Chondrocyte (in vitro differentiated cells): ENCODE data around the gene MAPK8IP2. TPM values are rescaled to one million over a fixed set of nuclear protein-coding genes. Genes with fewer than 3 reads are reported as not detected.

Source experiments
- DNase-seq: peaks from one replicate; pipeline ENCODE4 v3.0.0; 2021; ENCODE audit warnings: mixed read lengths, low spot score
- H3K27ac Mint-ChIP-seq: one replicate; pipeline ENCODE4 v1.8.0; 2021; ENCODE audit warnings: mild to moderate bottlenecking, moderate library complexity, mixed read lengths; ENCODE audit not compliant: unreplicated experiment
- H3K27me3 Mint-ChIP-seq: 2 replicates; pipeline ENCODE4 v1.8.0; 2021; ENCODE audit warnings: low read depth, mixed read lengths
- H3K36me3 Mint-ChIP-seq: 2 replicates; pipeline ENCODE4 v1.8.0; 2021; ENCODE audit warnings: low read depth, mixed read lengths
- H3K4me1 Mint-ChIP-seq: 2 replicates; pipeline ENCODE4 v1.8.0; 2021; ENCODE audit warnings: low read depth, mild to moderate bottlenecking, mixed read lengths
- H3K4me3 Mint-ChIP-seq: one replicate; pipeline ENCODE4 v1.8.0; 2021; ENCODE audit warnings: mild to moderate bottlenecking, moderate library complexity, mixed read lengths; ENCODE audit not compliant: unreplicated experiment
- H3K9me3 Mint-ChIP-seq: 2 replicates; pipeline ENCODE4 v1.8.0; 2021; ENCODE audit warnings: low read depth, mixed read lengths
- total RNA-seq: library from RNA; stranded (reverse); gene quantifications from 3 replicates; pipeline ENCODE4 v1.2.1, GENCODE V29; 2021
- TF ChIP-seq, protein P1 (sequence below): fragments of 200-600 bp; sonication (generic); IDR thresholded peaks from 2 replicates; pipeline ENCODE4 v1.5.0; 2021; ENCODE audit warnings: antibody characterized with exemption, mild to moderate bottlenecking, moderate library complexity

Gene MAPK8IP2
- total RNA-seq, 1 donor from 2014 or later: 4.1 TPM

DNA sequence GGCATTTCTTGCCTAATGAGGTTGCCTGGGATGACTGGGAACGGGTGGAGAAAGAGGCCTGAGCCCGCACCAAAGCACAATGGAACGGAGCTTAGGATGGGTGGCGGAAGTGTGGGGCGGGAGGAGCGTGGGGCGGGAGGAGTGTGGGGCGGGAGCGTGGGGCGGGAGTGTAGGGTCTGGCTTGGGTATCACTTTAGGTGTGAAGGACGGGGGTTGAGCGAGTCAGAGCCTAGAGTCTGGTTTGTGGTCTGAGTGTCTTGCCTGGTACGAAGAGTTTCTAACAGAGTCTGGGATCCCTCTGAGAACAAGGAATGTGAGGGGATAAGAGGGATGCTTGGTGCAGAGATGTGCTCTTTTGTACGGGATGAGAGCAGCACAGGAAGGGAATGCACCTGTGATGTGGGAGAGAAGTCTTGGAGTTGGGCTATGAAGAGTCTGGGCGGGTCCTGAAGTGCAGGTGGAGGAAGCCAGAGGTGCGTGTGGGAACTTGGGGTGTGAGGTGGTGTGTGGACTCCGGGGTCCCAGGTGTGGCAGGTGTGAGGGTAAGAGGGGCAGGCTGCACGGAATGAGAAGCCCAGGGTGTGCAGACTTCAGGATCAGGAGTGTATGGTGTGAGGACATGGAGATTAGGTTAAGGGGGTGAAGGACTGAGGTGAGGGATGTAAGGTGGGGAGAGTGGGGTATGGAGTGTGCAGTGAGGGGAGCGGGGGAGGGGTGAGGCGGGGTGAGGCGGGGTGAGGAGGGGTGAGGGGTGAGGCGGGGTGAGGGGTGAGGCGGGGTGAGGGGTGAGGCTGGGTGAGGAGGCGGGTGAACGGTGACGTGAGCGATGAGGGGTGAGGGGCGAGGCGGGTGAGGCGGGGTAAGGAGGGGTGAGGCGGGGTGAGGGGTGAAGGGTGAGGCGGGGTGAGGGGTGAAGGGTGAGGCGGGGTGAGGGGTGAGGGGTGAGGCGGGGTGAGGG lies 38.9 kb upstream of the MAPK8IP2 start:
- peaks cover 10% of the 10 kb centered on the region for H3K27me3 Mint-ChIP-seq
- DNase-seq: no peak

DNA sequence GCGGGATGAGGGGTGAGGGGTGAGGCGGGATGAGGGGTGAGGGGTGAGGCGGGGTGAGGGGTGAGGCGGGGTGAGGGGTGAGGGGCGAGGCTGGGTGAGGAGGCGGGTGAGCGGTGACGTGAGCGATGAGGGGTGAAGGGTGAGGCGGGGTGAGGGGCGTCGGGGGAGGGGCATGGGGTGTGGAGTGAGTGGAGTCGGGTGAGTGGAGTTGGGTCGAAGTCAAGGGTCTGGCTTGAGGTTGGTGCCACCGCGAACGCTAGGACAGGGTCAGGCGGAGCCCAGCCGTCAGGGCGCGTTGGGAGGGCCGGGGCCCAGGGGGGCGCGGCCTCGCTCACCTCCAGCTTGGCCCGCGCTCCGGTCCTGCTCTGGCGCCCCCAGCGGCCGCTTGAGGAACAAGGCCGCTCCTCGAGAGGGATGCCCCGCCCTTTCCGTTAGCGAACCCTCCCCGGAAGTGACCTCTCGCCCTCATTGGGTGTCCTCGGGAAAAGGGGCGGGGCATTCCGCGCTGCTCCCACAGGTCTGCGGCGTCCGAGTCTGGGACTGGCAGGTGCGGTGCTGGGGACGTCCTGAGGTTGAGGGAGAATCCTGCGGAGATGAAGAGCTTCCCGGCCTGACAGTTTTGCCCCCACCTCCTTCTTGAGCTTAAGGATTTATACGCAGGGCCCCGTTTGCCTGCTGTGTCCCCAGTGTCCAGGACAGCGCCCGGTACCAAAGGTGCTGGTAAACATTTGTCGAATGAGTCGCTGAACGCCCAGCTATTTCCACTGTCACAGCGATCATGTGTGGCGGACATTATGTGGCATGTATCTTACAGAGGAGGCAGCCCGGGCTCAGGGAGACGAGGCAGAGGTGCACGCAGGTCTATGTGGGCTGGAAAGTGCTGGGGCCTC lies 37.8 kb upstream of the MAPK8IP2 start, which contains the start of gene SYCE3:
SYCE3 (minus strand) TSS at position 397 of the 890 bp plus-strand sequence. CDS start 6,514 bp downstream, outside the sequence.
- TF ChIP-seq, protein P1, sequence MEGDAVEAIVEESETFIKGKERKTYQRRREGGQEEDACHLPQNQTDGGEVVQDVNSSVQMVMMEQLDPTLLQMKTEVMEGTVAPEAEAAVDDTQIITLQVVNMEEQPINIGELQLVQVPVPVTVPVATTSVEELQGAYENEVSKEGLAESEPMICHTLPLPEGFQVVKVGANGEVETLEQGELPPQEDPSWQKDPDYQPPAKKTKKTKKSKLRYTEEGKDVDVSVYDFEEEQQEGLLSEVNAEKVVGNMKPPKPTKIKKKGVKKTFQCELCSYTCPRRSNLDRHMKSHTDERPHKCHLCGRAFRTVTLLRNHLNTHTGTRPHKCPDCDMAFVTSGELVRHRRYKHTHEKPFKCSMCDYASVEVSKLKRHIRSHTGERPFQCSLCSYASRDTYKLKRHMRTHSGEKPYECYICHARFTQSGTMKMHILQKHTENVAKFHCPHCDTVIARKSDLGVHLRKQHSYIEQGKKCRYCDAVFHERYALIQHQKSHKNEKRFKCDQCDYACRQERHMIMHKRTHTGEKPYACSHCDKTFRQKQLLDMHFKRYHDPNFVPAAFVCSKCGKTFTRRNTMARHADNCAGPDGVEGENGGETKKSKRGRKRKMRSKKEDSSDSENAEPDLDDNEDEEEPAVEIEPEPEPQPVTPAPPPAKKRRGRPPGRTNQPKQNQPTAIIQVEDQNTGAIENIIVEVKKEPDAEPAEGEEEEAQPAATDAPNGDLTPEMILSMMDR: peak; percentile 92
- Mint-ChIP-seq H3K9me3 (no peaks in the 10 kb centered on the region), H3K27ac (peak within 1 kb of the TSS; percentile 82), H3K36me3 (peaks cover under 1% of the 10 kb centered on the region), H3K4me1 (peaks cover 16% of the 10 kb centered on the region), H3K27me3 (peaks cover 10% of the 10 kb centered on the region), H3K4me3 (peak within 1 kb of the TSS; percentile 92)
- DNase-seq: no peak

More for the DNA sequence above, 38.9 kb upstream of the MAPK8IP2 start:
- Mint-ChIP-seq H3K9me3 (no peaks in the 10 kb centered on the region), H3K36me3 (no peaks in the 10 kb centered on the region), H3K27ac (no peak overlapping the region), H3K4me3 (peak overlapping the region; percentile 61), H3K4me1 (peaks cover 16% of the 10 kb centered on the region)
- TF ChIP-seq, protein P1: no peak

DNA sequence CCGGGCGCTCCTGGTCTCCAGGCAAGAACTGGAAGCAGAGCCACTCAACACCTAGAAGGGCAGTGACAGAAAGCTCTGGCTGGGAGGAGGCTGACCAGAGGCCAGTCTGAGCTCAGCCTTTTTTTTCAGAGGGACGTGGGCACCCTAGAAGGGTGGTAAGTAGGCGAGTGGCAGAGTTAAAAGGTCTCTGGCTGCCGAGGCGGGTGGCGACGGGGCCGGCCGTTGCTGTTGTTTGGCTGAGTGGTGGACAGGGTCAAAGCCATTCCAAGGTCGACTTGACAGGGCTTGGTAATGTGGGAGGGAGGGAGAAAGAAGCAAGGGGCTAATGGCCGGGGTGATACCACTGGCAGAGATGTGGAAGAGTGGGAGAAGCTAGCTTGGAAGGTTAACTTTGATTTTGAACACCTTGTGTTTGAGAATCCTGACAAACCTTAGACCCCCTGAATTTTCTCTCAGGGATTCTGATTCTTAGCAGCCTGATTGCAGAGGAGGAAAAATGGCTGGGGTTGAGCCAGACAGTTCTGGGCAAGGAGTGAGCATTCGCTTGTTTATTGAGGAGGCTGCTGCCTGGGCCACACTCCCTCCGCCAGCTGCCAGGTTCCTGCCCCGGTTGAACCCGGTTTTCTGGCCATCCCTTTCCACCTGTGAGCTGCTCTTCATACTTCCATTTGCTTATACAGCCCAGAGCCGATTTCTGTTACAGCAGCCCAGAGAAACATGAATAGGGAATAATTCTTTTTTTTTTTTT lies 37.0 kb upstream of the MAPK8IP2 start:
- Mint-ChIP-seq H3K9me3 (no peaks in the 10 kb centered on the region), H3K4me1 (peaks cover 16% of the 10 kb centered on the region), H3K27ac (no peak overlapping the region), H3K27me3 (peaks cover 10% of the 10 kb centered on the region), H3K36me3 (peaks cover 4% of the 10 kb centered on the region), H3K4me3 (peak overlapping the region; percentile 92)
- TF ChIP-seq, protein P1: no peak
- no peak for DNase-seq

DNA sequence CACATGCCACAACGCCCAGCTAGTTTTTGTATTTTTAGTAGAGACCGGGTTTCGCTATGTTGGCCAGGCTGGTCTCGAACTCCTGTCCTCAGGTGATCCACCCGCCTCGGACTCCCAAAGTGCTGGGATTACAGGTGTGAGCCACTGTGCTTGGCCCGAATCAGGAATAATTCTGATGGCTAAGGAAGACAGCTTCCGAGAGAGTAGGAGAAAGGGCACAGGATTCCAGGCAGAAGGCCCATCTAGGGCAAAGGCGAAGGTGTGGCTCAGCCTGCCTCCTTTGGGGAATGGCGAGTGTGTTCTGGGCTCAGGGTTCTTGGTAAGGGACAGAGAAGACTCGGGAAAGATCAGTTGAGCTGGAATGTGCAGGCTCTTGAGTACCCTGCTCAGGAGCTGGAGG lies 36.3 kb upstream of the MAPK8IP2 start:
- Mint-ChIP-seq H3K36me3 (peaks cover 9% of the 10 kb centered on the region), H3K9me3 (no peaks in the 10 kb centered on the region), H3K4me1 (peaks cover 16% of the 10 kb centered on the region), H3K4me3 (no peak overlapping the region), H3K27ac (no peak overlapping the region), H3K27me3 (peaks cover 9% of the 10 kb centered on the region)
- DNase-seq: no peak
- TF ChIP-seq, protein P1: no peak
